GM19438 (cell line): ENCODE results near the gene ANO10.

Experiments used
- ATAC-seq: cut with Tn5 transposase; IDR thresholded peaks from one replicate; pipeline ENCODE4 v1.9.1; 2021; ENCODE audit warnings: low read depth; ENCODE audit not compliant: unreplicated experiment

The ANO10 gene

DNA sequence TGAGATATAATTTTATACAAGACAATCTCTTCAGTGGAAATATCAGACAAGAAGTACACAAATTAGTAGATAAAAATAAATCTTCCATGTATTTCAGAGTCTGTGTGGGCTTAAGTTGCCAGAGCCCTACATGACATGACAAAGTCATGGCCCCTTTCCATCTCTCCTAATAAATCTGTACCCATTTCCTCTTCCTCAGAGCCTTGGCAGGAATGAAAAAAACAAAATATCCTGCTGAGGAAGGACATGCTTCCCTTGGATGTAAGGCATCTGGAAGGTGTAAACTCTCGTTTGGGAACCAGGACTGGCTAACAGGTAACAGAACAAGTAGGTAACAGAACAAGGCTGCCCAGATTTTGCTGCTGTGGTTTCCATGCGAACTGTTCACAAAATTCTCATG lies 187.4 kb downstream of the ANO10 start:
- ATAC-seq, result no peak

DNA sequence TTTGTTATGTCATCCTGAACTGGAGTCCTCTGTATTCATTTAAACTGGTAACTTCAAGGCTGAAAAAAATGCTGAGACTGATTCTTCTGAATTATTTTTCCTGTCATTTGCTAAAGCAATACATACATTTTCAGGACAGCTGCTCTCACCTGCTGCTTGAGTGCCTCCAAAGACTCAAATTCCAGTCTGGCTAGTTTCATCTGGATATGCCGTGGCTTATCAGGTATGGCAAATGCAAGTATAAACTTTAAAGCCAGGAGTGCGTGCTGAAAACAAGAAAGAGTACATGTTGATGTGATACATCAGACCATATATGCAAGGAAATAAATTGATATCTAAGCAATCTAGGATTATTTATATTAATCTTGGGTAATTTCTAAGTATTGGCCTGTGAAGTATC lies 189.3 kb downstream of the ANO10 start:
- ATAC-seq, result no peak

DNA sequence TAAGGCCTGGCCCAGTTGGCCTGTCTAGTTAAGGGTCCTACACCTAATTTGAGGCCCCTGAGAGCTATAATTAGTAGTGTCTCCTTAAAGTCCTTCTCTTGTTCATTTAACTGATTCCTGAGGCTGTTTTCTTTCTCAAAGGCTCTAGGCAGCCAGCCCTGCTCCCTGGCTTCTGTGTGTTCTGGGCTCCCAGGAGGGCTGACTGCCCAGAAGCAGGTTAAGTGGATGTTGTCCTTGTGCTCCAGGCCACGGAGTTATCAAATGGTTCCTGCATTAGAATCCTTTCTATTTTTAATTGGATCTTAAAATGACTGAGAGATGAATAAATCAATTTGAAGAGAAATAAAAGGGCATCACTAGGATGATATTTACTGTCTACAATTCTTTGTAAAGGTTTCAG lies 195.4 kb downstream of the ANO10 start:
- no peak for ATAC-seq

DNA sequence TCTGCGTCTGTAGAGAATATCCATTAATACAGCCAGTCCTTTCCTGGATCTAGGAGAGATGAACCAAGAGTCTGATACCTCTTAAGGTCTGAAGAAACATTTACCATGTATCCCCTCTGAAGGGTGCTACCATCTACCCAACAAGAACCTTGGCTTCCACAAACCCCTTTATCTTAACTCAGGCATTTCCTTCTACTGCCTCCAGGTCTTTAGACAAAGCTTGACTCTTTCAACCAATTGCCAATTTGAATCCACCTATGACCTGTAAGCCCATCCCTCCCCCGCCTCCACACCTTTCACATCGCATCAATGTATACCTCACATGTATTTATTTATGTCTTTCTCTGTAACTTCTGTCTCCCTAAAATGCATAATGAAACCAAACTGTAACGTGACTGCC lies 196.0 kb downstream of the ANO10 start:
- ATAC-seq, result no peak

DNA sequence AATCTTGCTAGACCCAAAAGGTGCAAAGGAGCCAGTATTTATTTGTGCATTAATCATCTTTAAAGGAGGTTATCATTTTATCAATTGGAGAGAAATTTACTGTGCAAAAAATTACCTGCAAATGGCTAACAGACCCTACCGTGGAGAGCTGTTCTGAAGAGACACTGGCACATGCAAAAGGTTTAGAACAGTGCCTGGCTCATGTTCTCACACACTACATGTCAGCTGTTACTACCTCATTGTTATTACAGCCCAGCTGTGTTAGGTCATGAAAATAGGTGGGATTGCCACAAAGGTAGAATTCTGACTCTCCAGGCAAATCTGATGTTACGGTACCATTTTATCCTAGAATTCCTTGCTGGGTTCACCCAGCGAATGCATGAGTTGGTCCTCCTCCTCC lies 198.2 kb downstream of the ANO10 start:
- no peak for ATAC-seq

DNA sequence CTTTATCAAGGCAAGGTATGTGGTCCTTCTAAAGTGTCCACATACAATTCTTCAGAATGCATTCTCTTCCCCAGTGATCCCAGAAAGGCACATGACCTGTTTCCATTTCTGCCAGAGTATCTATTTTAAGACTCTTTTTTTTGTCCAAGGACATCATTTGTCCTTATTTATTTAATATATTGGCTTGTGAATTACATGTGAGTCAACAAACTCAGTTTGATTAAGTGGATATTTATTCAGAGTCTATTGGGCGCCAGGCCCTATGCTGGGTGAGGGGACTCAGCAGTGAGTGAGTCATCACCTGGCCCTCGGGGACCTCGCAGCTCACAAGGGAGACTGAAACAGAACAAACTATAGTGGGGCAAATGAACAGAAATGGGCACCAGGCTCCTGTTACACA lies 198.7 kb downstream of the ANO10 start:
- ATAC-seq, result no peak

DNA sequence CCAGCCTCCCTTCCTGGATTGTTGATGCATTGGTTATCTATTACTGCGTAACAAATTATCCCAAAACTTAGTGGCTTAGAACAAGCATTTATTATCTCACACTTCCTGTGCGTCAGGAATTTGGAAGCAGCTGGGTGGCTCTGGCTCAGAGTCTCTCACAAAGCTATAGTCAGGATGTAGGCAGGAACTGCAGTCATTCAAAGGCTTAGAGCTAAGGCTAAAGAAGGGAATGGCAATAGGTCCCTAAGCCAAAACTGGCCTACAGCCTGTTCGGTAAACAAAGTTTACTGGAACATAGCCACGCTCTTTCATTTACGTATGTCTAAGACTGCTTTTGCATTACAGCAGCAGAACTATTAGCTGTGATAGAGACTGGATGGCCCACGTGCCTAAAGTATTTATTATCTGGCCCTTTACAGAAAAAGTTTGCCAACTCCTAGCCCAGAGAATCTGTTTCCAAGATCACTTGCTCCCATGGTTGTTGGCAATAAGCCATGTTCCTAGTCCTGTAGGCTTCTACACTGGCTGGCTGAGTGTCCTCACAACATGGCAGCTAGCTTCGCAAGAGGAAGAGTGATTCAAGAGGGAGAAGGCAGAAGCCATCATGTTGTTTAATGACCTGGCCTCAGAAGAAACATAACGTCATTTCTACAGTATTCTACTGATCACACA lies 203.1 kb downstream of the ANO10 start:
- no peak for ATAC-seq

DNA sequence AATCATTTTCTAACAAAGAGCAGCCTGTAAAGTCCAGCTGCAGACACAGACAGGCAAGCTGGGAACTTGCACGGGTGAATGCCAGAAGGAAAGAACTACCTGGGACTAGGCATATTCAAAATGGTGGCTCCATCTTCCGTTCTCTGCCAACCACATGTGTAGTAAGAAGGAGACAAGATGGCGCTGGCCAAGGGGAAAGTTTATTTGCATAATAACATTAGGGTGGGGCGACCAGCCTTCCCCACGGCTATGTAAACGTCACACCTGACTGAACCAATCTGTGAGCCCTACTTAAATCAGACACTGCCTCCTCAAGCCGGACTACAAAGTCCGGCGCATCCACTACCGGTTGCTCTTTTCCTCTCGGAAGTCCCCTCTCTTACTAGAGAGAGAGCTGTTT lies 204.7 kb downstream of the ANO10 start:
- ATAC-seq, result no peak

DNA sequence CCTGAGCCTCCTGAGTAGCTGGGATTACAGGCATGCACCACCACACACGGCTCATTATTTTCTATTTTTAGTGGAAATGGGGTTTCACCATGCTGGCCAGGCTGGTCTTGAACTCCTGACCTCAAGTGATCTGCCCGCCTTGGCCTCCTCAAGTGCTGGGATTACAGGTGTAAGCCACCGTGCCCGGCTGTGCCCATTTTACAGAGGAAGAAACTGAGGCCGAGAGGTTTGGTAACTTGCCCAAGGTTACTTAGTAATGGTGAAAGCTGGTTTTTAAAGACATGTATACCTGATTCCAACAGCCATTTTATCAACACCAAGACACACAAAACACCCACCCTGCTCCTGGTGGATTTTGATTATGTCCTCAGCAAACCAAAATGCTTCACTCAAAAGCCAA lies 206.7 kb downstream of the ANO10 start:
- no peak for ATAC-seq

DNA sequence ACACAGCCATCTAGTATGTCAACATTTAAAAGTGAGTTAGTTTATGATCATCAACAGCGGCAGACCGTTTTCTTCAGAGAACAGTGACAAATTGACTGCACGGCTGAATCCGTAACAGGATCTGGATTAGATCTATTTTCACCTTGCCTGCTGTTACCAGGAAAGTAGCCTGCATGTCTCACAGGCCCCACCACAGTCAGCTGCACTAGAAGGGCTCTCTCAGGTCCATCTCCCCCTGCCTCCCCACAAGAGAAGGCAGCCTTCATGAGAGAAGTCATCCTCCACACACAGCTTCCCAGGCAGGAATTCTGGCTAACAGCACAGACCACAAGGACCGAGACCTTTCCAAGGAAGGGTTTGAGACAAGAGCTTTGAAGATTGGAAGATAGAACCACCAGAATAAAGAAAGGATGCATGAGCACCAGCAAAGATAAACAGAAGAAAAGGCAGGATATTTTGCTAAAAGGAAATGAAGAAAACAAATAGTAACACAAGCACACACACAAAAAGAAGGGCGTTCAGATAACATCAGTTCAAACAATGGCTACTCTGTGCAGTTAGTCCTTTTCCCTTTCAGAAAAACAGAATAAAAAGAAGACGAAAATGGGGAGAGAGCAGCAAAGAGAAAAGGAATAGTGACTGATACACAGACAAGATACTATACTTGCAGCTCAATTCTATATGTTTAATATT lies 208.0 kb downstream of the ANO10 start:
- no peak for ATAC-seq

DNA sequence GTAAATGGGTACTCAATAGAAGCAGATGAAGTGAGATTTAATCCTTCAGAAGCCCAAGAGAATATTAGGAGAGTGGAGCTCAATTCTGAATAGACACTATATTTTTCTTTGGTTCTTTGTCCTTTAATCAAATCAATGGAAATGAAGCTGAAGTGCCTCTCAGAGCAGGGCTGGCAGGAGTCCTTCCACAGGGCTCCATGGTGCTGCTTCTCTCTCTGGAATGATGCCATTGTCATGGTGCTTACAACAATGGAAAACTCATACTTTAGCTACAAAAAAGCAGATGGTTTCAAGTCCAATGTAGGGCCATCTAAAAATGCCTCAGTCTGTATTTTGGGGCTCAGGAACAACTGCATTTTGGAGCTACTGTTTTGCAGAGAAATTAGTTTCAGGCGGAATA lies 210.4 kb downstream of the ANO10 start:
- no peak for ATAC-seq

DNA sequence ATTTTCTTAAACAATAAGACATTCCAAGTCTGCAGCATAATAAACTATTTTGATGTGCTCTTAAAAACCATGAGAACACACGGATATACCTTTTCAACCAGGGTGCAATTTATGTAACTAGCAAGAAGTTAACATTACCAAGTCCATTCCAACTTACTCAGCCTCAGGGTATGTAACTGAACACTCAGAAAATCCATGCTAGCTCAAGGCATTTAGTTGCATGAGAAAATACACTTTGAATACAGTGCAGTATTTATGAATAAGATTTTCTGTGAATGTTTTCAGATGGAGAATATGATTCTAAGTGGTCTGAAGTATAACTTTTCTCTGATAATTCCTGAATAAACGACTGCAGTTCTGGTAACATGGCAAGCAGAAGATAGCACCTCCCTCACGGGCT lies 211.2 kb downstream of the ANO10 start:
- ATAC-seq, result no peak

DNA sequence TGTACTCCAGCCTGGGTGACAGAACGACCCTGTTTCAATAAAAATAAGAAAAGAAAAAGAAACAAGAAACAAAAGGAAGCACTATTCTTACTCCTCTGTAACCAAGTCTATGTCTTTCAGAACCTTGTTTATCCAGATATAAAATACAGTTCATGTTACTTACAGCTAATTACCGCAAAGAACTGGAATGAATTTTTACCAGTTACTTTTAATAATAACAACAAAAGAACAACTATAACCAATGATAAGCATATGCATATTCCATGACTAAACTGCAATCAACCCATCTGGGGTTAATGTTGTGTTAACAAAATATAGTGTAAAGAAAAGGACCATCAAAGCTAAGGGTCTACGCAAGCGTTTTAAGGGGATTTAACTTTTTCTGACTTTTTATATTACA lies 212.3 kb downstream of the ANO10 start:
- no peak for ATAC-seq

DNA sequence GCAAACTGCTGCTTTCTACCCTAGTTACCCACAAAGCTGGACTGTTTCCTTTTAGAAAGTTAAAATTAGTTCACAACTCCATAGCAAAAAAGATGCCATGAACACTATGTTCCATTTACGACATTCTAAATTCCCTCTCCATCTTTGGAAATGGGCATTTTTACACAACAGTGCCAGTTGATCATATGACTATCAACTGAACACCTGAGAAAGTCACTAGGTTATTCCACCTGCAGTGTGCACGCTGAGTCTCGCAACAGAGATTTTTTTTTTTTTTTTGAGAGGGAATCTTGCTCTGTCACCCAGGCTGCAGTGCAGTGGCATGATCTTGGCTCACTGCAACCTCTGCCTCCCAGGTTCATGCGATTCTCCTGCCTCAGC lies 215.2 kb downstream of the ANO10 start:
- ATAC-seq, result no peak

DNA sequence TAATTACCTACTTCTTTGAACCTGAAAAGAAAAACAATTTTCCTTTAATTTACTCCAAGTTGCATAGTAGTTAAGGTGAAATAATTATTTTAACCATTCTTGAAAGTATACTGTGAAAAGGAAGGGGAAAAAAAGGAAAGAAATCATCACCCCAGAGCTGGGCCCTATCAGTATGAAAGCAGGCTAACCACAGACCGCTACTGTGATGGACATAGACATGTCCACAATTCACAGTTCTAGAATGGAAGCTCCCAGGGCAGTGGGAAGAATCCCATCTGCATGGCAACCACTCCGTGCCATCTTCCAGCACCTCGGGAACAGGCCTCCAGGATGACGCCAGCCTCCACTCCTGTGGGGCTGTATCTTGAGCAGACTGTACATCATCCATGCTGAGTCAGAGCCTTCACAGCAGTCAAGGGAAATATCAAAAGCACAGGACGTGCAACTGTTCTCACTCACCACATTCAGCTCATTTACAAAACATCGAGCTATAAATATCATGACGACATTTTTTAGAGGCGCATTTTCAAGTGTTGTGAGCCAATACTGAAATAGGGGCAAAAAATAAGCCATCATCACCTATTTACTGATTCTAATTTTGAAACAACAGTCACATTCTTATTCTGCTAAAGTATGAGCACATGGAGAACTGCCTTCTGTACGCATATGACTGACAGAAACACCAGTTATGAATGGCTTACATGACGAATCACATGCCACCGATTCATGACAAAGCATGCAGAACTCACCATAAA lies 215.7 kb downstream of the ANO10 start:
- ATAC-seq, result no peak

DNA sequence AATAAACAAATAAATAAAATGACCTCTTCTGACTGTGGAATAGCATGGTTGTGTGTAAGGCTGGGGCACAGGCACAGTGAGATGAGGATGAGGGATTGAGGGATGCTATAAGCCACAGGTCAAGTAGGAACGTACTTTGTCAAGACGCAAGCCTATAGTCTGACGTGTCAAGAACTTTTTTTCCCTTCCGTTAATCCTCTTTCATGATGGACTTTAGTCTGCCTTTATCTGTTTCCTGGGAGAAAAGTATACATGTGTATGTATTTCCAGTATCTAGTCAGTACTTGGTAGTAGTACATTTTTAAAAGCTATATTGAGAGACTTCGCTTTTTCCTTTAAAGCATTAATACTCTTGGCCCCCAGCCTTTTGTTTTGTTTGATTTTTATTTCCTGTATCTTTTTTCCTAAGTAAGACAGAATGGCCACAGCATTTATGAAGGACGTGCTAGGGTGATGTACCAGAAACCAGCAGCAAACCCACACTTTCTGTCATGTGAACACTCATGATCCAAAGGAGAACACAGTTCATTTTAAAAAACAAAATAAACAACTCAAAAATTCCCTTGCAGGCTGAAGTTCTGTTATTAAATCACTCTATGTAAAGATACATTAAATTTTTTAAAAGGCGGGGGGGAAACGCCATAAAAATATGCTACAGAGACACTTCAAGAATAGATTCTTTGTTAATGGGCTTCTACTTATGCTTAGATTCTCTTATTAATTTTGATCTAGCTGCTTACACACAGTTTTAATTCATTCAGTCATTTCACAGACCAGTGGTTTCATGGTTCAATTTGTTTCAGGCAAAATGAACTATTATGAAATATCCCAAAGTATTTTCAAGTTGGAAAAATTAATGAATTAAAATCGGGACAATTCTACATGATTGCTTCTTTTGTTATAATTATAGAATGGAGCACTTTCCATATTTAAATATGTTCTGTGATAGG lies 220.8 kb downstream of the ANO10 start:
- no peak for ATAC-seq

DNA sequence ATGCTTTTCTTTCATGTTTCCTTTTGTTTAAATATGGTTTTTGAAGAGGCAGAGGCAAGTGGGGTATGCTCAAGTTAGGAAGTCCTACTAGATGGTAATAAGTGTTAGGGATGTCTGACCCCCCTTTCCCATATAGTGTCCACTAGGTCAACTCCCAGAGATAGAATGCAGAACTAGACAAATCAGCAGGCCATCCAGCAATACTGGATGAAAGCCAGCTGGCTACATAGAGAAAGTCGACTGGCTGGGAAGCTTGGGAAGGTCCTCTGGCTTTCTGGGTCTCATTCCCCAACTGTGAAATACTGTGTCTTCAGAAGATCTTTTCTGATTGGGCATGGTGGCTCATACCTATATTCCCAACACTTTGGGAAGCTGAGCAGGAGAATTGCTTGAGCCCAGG lies 221.6 kb downstream of the ANO10 start:
- no peak for ATAC-seq

DNA sequence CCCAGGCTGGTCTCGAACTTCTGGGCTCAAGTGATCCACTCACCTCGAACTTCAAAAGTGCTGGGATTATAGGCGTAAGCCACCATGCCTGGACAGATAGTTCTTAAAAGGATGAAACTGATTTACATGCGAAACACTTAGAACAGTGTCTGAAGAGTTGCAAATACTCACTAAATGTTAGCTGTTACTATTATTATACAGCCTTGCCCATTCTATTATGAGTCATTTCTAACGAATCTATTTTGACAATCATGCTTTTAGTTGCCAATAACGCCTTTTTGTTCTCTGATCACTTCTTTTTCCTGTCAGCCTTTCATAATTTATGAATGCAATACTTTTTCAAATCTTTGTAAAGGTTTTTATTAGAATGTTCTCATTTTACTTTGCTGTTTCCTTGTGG lies 222.8 kb downstream of the ANO10 start:
- ATAC-seq, result no peak

DNA sequence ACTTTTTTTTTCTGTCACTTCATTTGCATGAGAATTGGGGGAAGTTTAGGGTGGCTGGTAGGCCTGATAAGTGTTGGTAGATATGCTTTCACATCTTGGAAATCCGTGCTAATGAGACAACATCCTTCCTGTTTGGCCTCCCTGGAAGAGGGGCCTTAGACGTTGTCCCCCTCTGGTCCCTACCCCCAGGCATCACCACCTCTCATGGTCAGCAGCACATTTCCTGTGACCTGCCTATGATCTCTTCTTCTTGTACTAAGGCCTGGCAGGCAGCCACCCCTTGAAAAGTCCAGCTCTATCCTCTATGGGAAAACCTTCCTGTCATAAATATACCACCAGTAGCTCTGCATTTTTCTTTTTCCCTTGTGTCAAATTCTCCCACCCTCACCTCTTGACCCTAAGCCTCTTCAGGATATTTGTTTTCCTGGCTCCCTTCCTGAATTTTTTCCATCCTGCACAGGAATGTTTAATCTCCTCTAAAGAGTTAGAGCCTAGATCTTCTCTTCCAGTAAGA lies 227.7 kb downstream of the ANO10 start:
- no peak for ATAC-seq

DNA sequence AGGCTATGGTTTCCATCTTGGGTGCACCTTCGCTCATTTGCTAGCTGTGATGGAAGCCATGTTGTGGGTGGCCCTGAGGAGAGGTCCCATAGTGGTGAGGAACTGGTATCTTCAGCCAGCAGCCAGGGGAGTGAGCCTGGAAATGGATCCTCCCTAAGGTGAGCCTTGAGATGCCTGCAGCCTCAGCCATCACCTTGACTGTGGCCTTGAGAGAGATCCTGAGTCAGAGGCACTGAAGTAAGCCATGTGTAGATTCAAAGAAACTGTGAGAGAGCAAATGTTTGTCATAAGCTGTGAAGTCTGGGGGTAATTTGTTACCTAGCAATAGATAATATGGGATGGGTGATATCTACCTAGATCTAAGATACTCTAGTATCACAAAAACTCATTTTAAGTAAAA lies 230.2 kb downstream of the ANO10 start:
- no peak for ATAC-seq

DNA sequence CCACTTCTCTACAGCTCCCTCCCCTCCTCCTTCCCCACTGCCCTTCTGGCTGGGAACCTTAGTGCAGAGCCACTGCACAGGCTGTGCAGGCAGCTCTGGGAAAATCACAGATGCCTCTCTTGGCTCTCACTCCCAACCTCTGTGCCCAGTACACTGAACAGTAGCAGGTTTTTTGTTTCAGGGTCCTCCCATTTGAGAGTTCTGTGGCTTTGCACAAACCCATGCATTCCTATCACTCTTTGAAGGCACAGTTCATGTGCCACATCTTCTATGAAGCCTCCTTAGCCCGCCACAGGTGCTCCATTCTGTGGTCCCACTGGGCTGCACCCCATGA lies 231.6 kb downstream of the ANO10 start:
- ATAC-seq, result no peak
